Neural progenitor cell (in vitro differentiated cells): ENCODE results near the gene SLC12A7.

ENCODE experiments used
- CTCF ChIP-seq: fragments of 200-600 bp; sonication (generic); IDR thresholded peaks from 2 replicates; pipeline ENCODE4 v1.5.1; 2017; ENCODE audit warnings: antibody characterized with exemption, mild to moderate bottlenecking
- EZH2 ChIP-seq: fragments of 200-600 bp; sonication (generic); IDR thresholded peaks from 2 replicates; pipeline ENCODE4 v1.6.1; 2017; ENCODE audit warnings: antibody characterized with exemption, mild to moderate bottlenecking, moderate library complexity

GRCh38 chr5:1068204-1068894 lies 43.5 kb downstream of the SLC12A7 start:
- no peak for TF ChIP-seq CTCF
- no peak for TF ChIP-seq EZH2
